ENCODE results near the gene CYTH4. TPM values are rescaled to one million over a fixed set of nuclear protein-coding genes. Genes with fewer than 3 reads are reported as not detected.

Gene CYTH4
- total and polyA plus RNA-seq, 10 of the 15 experiments (the other 5 are each of a cell fraction or from before 2014, with no cell fraction given): 1.5 to 27.3 (median 16.9) TPM

GRCh38 chr22:37295946-37296345 lies 13.6 kb downstream of the CYTH4 start:
- no TSS peak for BruUV-seq (replicated peaks)
- in situ Hi-C loops (cut with MboI): no loop called here
- SMC1A ChIA-PET (ENCODE audit: uncharacterized antibody, unreplicated experiment): no interaction called here
- Histone ChIP-seq H2AFZ (ENCODE audit: control insufficient read depth, low read depth, low read length) (no peak overlapping the region), H4K20me1 (ENCODE audit: control insufficient read depth, insufficient read depth) (no peaks in the 10 kb centered on the region), H3K27me3 (replicated peaks in 1 of 2; ENCODE audit: control insufficient read depth in 2 of 2, insufficient read depth in 2 of 2, low read length in 1 of 2) (no peaks in the 10 kb centered on the region), H3K9ac (ENCODE audit: control insufficient read depth, insufficient read depth, low read length) (no peak overlapping the region), H3K4me2 (ENCODE audit: control insufficient read depth, insufficient read depth) (no peak overlapping the region), H3K9me3 (replicated peaks; ENCODE audit: control insufficient read depth, insufficient read depth, low read length) (no peaks in the 10 kb centered on the region; the same call in 2 of the 3 replicates), H3K36me3 (ENCODE audit: control insufficient read depth in 2 of 2, insufficient read depth in 2 of 2, low read length in 1 of 2) (peaks cover 1 to 13% of the 10 kb centered on the region in 2 experiments; a peak in 3 of 4 replicates), H3K4me1 (ENCODE audit: control insufficient read depth, insufficient read depth, low read length) (peaks cover 10% of the 10 kb centered on the region), H3K79me2 (ENCODE audit: control insufficient read depth, insufficient read depth, low read length) (no peaks in the 10 kb centered on the region), H3K4me3 (no peak overlapping the region), H3K27ac (ENCODE audit: control insufficient read depth, insufficient read depth) (no peak overlapping the region)
- POLR2A ChIA-PET: interaction anchor here (0.6 to 1.0 kb wide), 2 partner anchors 9 to 725 kb away, joined by 3 read pairs; no protein-coding TSS in a partner anchor
- FAIRE-seq (no peak), ATAC-seq (no peak), DNase-seq (ENCODE audit: low read depth, low spot score) (no peak)
- CTCF ChIA-PET: interaction anchor here (1.1 to 3.0 kb wide), 2 partner anchors 96 to 133 kb away, joined by 3 to 6 read pairs; no protein-coding TSS in a partner anchor
- WGBS (ENCODE audit: insufficient coverage, insufficient replicate concordance, low lambda C conversion rate, missing lambda C conversion rate): 98% methylated on average over 11 of the region's 11 CpGs
- TF ChIP-seq TCF7 (IDR thresholded peaks at IDR 0.05; ENCODE audit: borderline replicate concordance) (no peak), SMAD1 (IDR thresholded peaks at IDR 0.05; ENCODE audit: low read depth, partially characterized antibody) (no peak), BCL3 (IDR thresholded peaks at IDR 0.05; ENCODE audit: borderline replicate concordance, insufficient read depth, low read depth, low read length, poor library complexity, severe bottlenecking) (no peak), ZNF207 (IDR thresholded peaks at IDR 0.05; ENCODE audit: borderline replicate concordance) (no peak), KDM1A (IDR thresholded peaks at IDR 0.05; ENCODE audit: borderline replicate concordance) (no peak)
- intact Hi-C loops (cut with micrococcal nuclease; ENCODE audit: unreplicated experiment): no loop called here
- RAD21 ChIA-PET (ENCODE audit: unreplicated experiment): no interaction called here

All from GM12878 (cell line).